ENCODE results near the gene FNIP1.
"Not testable (repeated sequence)": the region's sequence is repeated elsewhere in the genome, so short reads cannot be mapped to it uniquely, and the experiment has no call there.

FNIP1 gene

DNA sequence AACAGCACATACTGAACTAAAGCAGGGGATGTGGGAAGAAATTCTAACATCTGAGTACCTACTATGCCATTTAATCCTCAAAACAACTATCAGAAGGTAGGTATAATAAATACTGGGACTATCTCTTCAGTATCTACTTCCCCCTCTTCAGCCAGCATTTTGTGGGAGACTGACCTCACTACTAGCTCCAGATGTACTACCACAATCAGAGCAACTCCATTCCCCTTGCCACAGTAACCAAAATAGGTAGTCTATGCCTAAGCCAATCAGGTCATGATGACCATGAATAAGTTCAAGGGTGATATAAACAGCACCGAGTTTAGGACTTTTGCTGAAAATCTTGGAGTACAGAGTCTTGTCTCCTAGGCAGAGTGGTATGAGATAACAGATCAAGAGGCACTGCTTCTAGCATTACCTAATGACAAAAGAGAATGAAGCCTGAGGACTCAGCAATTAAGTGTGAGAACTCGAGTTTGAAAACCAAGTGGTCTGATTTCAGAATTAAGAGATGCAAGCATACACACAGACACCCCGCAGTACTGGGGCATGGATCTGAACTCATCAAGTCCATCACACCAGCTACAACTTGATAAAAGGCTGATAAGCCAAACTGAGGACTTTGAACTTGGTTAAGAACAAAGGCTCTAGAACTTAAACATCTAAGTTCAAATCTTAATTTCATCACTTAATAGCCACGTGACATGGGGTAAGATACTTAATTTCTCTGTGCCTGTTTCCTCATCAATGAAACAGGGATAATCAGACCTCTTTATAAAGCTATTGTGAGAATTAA, 9.7 kb downstream of the FNIP1 start:
- DNase-seq, result no peak

DNA sequence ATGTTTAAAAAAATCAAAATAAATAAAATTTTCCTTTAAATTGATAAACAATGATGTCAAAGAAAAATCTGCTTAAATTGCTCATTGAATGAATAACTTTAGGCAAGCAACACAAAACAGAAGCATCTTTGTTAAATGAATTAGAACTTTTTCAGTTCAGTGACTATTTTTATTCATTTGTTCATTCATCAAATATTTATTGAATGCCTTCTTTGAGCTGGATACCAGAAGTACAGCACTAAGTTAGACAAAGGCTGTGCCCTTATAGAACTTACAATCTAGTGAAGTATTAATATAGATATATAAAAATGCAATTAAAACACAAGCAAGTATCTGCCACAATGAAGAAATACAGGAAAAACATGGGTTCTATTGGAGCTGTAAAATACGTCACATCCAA, 10.8 kb downstream of the FNIP1 start:
- DNase-seq, result no peak

- no peak for DNase-seq
These were observed 12.9 kb downstream of the FNIP1 start for GRCh38 chr5:131783874-131784273.

- DNase-seq, result no peak
These were observed 13.5 kb downstream of the FNIP1 start for GRCh38 chr5:131783357-131783756.

- no peak for DNase-seq
These were observed 14.1 kb downstream of the FNIP1 start for GRCh38 chr5:131782717-131783116.

DNA sequence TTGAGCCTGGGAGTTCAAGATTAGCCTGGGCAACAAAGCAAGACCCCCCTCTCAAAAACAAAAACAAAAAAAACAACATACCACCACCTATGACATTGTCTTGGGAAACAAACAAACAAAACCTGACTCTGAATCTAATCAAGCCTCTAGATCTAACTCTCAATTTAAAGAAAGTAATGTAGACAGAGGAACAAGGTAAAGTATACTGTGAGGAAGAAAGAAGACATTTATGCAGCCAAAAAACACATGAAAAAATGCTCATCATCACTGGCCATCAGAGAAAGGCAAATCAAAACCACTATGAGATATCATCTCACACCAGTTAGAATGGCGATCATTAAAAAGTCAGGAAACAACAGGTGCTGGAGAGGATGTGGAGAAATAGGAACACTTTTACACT, 18.7 kb downstream of the FNIP1 start:
- not testable (repeated sequence) for DNase-seq

DNA sequence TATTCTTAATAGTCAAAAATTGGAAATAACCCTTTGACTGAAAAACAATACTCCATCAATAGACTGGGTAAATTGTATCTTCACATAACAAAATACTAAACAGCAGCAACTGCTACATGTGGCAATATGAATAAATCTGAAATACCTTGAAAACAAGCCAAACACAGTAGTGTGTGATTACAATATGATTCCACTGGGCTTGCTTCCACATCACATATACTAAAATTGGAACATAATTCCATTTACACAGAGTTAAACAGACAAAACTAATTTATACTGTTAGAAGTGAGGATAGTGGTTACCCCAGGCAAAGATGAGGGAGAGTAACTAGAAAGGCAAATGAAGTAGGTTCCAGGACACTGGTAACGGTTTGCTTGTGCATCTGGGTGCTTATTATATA, 20.4 kb downstream of the FNIP1 start:
- DNase-seq, result no peak

- no peak for DNase-seq
These were observed 22.0 kb downstream of the FNIP1 start for GRCh38 chr5:131774652-131775367.

GRCh38 chr5:131773805-131774204, 23.0 kb downstream of the FNIP1 start:
- DNase-seq, result no peak

- no peak for DNase-seq
These were observed 25.1 kb downstream of the FNIP1 start for GRCh38 chr5:131771692-131772091.

GRCh38 chr5:131769961-131770360, 26.9 kb downstream of the FNIP1 start:
- DNase-seq, result no peak

- no peak for DNase-seq
These were observed 27.5 kb downstream of the FNIP1 start for GRCh38 chr5:131769336-131769735.

- no peak for DNase-seq
These were observed 28.9 kb downstream of the FNIP1 start for GRCh38 chr5:131767891-131768290.

- no peak for DNase-seq
These were observed 30.1 kb downstream of the FNIP1 start for GRCh38 chr5:131766689-131767088.

- DNase-seq, result no peak
These were observed 31.6 kb downstream of the FNIP1 start for GRCh38 chr5:131765261-131765660.

- no peak for DNase-seq
These were observed 32.8 kb downstream of the FNIP1 start for GRCh38 chr5:131763968-131764367.

DNA sequence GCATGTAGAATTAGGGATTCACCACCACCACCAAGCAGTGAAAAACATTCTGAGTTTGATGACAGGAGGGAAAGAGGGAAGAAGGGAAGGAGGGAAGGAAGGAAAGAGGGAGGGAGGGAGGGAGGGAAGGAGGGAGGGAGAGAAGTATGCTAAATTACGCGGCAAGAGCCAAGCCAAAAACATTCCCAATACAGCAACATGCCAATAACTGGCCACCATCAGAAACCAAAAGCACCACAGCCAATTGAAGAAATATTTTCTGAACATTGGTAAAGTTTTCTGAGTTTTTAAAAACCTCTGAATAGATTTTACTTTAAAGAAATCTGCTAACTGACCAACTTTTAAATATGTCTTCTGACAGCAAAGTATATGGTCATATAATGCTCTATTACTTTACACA, 36.0 kb downstream of the FNIP1 start:
- DNase-seq, result no peak

DNA sequence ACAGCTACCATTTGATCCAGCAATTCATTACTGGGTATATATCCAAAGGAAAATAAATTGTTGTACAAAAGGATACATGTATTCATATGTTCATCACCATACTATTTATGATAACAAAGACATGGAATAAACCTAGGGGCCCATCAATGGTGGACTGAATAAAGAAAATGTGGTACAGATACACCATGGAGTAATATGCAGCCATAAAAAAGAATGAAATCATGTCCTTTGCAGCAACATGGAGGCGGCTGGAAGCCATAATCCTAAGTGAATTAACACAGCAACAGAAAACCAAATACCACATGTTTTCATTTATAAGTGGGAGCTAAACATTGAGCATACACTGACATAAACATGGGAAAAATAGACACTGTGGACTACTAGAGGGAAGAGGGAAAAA, 37.1 kb downstream of the FNIP1 start:
- DNase-seq, result no peak

GRCh38 chr5:131758520-131758900, 38.3 kb downstream of the FNIP1 start:
- DNase-seq, result no peak

- DNase-seq, result no peak
These were observed 38.8 kb downstream of the FNIP1 start for GRCh38 chr5:131757830-131758519.

DNA sequence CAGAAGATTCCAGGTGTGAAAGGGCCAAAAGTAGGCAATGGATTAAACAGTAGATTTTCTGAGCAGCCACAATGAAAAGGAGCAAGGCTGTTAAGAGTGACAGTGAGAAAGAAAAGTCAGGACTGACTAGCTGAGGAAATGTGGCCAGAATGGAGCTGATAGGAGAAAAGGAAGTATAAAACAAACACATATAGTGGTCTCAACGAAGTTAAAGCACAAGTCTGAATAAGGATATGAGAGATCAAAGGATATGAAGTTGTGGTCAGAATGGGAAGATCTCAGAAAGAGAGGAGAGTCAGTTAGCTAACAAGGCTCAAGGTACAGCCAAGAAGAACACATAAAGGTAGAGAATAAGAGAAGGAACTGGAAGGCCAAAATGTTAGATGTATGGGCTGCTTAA, 39.9 kb downstream of the FNIP1 start:
- no peak for DNase-seq

GRCh38 chr5:131754363-131754762, 42.5 kb downstream of the FNIP1 start:
- DNase-seq, result no peak

- no peak for DNase-seq
These were observed 45.3 kb downstream of the FNIP1 start for GRCh38 chr5:131751506-131751905.

All from DMS79 treated with DMSO at 0.1 percent for 48 hours (cell line).